NCI-H748 (cell line): ENCODE measurements around the gene IL11RA.

ENCODE experiments used
- DNase-seq: peaks from one replicate; lab custom pipeline; 2025; ENCODE audit not compliant: unreplicated experiment; lab: John Stamatoyannopoulos, UW

The IL11RA gene

DNA sequence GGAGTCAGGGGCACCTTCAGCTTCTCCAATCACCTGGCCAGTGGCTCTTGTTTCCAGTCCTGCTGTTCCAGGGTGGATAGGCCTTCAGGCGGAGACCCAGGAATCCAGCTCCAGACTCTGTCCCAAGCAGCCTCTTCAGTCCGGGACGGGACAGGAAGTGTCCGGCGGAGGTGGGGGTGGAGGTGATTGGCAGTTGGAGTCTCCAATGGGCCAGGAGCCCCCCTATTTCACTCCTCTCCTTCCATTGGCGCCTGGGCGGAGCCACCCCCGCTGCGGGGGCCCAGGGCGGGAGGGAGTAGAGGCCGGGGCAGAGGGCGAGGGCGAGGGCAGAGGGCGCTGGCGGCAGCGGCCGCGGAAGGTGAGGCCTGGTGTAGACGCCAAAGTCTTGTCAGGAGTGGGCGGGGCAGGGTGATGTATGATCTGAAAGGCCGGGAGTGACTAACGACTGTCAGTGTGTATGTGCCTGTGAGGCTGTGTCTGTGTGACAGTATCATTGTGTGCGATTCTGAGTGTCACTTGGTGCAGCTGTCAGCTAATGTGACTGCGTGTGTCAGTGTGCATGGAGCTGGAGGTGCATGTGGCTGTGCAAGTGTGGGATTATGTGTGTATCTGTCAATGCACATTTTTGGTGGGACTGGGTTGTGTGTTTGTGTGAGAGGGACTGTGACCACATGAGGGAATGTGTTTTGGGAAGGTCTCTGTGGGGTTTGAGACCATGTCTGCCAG, at the start of gene IL11RA:
Gene IL11RA (plus strand): TSS at position 310 of the 726 bp plus-strand sequence. CDS start 3,033 bp downstream, outside the sequence.
- DNase-seq = peak; percentile 41

DNA sequence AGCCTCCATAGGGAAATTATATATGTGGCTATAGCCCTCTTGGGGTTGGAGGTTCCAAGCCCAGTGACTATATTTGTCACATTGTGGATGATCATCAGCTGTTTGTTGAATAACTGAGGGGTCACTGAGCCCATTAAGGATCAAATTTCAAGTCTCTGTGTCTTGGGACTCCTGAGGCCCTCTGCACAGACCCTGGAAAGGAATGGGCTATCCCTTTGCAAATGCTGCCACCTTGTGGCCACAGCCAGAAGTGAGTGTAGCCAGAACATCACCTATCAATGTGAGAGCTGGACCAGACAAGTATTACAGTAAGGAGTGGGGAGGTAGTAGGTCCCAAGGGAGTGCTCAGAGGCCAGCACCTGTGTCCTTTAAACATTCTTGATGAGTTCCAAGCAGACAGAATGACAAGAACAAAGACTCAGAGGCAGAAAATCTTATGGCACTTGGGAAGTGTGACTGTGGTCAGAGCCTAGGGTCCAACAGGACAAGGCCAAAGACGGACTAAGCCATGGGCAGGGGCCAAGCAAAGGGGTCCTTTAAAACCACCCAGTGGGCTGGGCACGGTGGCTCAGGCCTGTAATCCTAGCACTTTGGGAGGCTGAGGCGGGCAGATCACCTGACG, 48.3 kb upstream of the IL11RA start:
- DNase-seq = peak; percentile 75

DNA sequence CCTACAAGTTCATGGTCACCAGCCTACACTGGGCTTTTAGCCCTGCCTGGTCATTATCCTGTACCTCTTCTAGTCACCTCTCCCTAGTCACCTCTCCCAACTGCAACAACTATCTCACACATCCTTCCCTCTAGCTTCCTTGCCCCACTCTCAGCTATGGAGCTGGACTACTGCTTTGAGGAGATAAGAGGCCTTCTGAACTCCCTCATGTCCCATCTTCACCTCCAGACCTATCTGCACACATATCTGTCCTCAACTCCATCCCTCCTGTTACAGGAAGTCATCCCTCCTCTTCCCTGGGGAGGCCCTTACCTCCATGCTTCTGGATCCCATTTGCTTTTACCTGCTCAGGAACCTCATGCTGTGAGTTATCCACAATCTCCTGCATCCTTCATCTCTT, 45.8 kb upstream of the IL11RA start:
- DNase-seq = no peak

DNA sequence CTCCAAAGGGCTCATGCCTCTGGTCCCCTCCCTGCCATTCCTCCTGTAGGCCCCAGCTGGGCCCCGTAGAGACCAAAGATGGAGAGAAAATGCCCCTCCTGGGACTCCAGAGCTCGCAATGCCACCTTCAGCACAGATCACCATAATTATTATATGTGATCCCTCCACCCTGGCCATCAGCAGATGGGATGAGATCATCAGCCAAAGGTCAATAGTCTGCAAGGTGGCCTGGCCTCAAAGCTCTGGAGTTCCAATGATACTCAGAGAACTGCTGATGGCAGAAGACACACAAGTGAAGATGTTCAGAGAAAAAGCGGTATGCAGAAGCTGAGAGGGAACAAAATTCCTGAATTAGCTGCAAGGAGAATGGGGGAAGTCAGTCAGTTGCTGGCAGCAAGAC, 45.1 kb upstream of the IL11RA start:
- DNase-seq = no peak

DNA sequence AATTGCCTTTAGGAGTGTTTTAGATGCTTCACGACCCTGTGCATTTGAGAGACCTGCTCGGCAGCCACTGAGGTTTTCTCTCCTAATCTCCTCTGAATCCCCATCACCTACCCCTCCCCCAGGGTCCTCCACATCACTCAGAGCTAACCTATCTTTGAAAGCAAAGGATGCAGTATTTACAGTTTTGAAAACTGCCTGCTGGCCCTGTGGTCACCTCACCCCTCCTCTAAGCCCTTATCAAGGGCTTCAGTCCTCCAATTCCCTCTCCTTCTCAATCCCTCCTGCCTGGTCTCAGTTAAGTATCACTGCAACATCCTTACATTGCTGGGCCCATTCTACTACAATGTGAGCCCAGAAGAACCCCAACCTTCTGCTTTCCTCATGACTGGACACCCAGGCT, 44.7 kb upstream of the IL11RA start:
- DNase-seq = no peak

DNA sequence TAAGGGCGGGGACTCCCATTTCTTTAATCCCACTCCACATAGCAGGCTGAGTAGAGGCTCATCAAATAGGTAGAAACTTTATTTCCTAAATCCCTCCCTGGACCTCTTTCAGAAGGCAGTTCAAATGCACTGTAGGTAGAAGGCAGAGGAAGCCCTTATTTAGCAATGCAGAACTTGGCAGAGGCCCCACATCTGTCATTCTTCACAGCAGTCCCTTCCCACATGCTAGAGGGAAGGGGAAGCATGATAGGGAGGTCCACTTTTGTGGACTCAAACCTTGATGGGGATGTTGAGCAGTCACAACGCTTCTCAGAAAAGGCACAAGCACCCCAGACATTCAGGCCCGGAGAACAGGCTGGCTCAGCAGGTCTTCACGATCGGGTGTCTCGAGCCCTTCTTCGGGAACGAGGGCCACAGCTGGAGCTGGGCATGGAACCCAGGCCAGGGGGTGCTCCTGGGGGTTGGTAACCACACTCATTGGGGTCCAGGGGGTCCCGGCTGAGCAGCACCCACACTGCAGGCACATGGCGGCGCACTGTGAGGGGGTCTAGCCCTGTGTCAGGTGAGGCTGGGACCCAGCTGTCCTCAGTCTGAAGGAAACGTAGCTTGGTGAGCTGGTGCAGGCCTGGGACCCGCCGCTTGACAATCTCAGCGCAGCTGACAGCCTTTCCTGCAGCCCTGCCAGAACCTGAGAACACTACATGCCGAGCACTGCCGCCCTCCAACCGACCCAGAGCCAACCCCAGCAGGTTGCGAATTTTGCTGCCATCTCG, 41.4 kb upstream of the IL11RA start:
- DNase-seq = no peak

DNA sequence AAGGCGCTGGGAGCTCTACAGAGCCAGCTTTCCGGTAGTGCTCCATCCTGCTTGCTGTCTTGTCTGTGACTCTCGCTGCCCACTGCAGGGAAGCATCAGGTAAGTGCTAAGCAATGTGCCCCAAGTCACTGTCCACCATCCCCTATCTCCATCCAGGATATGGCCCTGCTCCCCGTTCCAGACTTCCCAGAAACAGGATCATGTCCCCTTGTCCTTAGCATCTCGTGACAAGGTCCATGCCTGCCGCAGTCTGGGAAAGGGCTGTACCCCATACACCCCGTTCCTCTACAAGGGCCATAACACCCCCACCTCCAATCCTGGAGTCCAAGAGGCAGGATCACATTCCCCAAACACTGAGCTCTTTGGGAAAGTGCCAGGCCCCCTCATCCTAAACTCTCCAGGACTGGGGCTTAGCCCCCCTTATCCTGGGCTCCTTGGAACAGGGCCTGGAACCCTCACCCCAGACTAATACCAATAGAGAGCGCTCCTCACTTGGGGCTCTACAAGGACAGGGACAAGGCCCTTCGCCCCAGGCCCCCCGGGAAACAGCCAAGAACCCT, 40.7 kb upstream of the IL11RA start:
- peak; percentile 40 for DNase-seq

DNA sequence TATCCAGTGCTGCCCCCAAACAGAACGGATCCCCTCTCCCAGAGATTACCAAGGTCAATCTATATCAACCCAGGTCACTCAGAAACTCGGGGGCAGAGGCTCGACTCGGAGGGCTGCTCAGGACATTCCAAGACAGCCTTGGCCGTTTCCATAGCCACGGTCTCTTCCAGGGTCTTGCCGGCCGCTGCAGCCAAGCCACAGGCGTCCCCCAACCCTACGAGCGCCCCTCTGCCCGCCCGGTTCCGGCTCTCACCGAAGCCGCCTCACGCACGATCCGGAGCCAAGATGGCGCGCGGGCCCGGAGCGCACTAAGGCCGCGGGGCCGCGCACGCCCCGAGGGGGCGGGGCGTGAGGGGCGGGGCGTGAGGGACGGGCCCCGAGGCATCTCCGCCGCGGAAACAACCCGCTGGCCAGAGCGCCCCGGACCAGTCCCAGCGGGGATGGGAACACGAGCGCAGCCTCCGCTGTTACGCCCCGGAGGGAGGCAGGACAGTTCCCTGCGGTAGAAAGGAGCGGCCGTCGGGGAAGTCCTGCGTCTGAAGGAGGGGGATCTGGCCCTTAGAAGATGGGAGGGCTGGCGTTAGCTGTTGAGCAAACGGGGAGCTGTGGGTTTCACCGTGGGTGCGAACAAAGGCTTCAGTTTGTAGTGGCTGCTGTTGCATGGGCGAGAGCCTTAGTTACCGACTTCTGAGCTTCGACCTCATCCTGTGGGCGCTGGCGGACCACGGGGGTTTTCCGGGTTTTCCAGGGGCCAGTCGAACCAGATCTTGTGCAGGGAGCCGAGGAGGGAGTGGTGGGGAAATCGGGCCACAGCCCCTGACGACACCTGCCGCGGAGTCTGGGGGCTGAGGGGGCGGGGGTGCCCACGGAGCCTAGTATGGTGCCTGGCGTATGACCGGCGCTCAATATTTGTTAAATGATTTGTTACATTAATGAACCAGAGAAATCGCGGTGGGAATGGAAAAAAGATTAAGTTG, 39.9 kb upstream of the IL11RA start, which contains the start of gene RPP25L:
Gene RPP25L (minus strand): TSS at position 287 of the 977 bp plus-strand sequence. CDS start 801 bp downstream, outside the sequence.
- peak; percentile 89 for DNase-seq

DNA sequence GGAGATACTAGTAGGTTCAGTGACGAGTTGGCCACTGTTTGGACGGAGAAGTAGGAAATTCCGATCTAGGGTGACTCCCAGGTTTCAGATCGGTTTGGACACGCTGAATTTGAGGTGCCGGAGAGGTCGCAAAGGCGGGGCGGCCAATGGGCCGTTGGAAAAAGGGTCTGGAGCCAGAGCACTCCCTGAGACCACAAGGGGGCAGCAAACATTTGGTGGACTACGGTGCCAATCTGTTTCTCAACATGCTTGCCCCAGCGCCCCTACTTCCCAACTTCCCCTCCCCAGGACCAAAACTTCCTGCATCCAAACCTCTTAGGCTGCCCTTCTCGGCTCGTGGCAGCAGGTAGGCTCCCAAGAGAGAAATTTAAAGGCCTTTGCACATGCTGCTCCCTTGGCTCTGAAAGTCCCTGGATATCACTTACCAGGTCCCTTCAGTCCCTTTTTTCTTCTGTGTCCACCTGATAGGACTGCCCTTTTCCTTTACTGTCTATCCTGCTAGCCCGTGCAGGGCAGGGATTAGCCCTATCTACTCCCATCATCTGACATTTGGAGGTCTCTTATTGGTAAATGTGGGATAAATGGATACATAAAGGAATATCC, 39.1 kb upstream of the IL11RA start:
- DNase-seq = peak; percentile 83

DNA sequence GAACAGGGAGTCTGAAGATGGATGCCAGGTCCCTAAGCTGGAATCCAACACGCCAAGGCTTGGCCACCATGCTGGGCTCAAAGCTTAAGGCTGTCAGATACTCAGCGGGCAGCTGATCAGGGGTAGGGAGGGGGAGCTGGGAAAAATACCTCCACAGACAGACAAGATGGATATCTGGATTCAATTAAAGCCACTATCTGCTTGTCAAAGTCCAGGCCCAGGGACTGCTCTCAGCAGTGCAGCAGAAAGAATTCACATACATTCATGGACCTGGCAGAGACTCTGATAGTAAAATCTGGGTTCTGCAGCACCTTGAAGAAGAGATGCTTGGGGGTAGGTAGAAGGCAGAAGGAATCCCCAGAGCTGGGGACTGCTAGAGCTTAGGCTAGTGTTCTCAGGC, 36.9 kb upstream of the IL11RA start:
- no peak for DNase-seq

DNA sequence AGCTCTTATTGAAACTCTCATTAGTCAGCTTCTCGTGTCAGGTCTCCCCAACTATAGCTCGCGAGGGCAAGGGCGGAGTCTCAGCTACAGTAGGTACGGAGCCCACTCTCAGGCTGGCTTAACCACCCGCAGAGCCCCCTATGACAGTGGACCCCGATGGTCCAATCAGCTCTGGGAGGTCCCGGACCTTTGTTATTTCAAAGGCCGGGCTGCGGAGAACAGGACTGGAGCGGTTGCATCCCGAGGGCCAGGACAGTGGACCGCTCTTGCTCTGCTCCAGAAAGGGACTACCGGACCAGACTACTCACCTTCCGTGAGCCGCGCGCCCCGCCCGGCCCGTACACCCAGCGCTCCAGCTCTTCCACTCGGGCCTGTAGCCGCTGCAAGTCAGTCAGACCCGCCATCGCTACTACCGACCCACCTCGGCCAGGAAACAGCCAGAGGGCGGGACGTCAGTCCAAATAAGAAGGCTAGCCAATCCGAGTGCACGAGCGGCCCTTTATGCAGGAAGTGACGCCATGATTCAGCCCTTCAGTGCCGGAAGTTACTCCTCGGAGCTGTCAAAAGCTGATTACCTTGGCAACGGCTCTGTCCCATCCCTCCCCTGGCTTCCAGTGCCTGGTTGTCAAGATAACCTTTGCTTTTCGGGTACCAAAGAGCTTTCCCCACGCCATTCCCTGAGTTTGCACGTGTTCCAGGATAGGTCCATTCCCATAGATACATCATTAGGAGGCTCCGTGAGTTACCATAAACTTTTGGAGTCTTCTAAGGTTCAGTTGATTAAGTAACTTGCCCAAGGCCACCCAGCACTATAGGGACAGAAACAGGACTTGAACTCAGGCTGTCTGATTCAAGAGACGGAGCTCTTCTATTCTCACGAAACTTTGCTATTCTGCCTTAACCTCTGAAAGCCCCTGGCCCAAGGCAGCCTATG, 31.7 kb upstream of the IL11RA start, which contains the start of gene DCTN3:
Gene DCTN3 (minus strand): TSS at position 435 of the 934 bp plus-strand sequence. CDS start 31 bp downstream, at position 404.
- DNase-seq = peak; percentile 97

DNA sequence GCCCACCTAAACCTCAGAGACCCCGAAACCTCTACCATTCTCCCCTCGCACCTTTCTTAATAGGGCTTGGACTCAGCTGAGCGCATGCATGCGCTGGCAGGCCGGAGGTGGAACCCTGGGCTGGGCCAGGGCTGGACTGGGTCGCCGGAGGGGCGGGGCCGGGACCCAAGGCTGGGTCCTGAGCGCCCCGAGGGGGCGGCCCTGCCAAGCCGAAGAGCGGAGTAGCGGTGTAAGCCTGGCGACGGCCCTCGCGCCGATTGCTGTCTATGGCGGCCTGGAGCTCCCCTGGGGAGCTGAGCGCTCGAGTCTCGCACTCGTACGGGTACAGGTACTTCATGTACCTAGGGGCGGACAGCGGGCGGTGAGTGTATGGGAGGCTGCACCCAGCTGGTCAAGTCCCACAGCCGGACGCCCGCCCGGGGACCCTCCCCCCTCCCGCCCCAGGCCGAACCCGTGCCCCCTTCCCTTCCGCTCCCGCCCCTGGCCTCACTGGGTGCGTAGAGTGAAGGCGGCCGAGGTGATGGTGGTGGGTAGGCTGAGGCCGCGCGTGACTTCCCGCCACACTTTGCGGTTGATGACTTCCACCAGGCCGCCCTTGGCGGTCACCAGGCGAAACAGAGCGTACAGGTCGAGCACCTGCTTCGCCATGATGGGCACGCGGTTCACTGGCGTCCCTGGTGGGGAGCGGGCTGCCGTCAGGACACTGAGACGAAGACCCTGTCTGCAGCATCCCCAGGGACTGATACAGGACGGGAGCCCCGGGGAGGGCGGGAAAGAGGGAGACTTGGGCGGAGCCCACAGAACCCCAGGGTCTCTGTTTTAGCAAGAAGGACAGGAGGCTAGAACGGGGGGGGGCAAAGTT, 28.4 kb upstream of the IL11RA start:
- DNase-seq = no peak

DNA sequence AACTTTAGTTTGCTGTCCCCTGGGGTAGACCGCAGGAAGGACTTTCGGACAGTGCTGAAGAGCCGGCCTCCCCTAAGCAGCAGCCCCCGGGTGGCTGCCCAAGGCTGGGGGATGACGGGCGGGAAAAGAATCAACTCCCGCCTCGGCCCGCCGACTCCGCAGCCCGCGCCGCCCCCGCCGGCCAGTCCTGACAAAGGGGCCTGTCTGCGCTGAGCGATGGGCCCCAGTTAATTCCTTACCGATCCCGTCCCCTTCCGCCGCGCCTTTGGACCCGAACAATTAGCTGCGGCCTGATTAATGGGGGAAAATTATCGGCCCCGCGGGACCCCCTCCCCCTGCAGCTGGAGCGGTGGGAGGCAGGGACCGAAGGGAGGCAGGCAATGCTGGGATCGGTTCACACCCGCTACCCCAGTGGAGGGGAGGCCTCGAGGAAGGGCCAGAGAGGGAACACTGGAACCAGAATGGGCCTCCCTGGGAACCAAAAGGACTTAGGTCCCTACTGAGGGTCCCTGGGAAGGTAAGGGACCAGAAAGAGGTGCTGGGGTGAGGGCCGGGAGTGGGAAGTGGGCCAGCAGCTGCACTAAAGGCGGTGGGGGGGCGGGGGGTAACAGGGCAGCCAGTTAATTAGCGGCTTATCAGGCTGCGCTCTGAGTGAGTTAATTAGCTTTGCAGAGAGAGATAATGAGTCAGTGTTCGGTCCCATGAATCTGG, 27.4 kb upstream of the IL11RA start:
- DNase-seq = no peak

DNA sequence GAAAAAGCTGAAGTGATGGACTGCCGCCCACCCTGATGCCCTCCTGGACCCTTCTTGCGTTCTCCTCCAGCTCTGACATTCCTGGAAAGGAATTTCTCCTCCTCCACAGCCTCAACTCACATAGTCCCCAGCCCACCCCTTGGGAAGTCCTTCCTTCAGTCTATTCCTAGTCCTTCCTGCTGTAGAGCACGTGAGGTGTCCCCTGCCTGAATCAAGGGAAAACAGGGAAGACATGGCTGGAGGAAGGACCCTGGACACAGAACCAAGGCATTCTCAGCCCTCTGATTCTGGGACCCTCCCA, 26.8 kb upstream of the IL11RA start:
- DNase-seq = no peak

DNA sequence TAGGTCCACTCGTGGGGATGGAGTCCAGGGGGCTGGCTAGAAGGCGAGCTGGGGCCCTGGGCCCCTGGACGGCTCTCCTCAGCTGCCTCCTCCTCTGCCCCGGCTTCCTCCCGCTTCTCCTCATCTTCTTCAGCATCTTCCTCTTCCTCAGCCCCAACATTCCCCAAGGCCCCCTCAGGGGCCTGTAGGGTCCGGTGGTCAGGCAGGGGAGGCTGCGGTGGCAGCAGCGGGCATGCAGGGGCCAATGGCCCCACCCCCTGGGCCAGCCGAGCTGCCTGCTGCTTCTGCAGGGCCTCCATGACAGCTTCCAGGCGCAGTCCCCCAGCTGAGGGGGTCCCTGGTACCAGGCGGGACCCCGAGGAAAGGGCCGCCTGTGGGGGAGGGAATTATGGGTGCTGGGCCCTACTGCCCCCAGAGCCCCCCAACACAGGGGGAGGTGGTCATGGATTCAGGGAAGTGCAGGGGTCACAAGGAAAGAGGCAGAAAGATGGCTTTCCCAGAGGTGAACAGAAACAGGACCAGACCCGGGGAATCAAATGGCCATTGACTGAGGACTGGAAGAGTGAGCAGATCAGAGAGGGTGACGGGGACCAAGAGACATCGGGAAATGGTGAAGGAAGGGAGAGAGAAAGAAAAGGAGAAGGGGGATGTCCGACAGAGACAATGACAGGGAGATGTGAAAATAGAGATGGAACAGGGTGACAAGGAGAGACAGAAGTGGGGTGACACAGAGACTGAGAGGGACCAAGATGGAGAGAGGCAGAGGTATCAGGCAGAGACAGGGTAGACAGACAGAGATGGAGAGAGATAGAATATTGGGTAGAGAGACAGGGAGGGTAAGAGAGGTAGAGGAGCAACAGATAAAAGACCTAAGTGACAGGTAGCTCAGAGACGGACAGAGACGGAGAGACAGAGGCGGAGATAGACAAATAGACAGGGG, 24.0 kb upstream of the IL11RA start:
- no peak for DNase-seq
